Uterus (tissue), 4 donors: ENCODE data around the gene MS4A4A. TPM values are rescaled to one million over a fixed set of nuclear protein-coding genes. Genes with fewer than 3 reads are reported as not detected.

Experiments
- DNase-seq, 2 donors: peaks; one replicate each; pipeline ENCODE4 v3.0.0-alpha.2; 2019 to 2020
- H3K27ac ChIP-seq, 2 donors: fragments of 200-600 bp; sonication (generic); 1 replicate in 1 of 2; 2 replicates in 1 of 2; pipeline ENCODE4 v1.5.1; 2016 to 2018
- H3K27me3 ChIP-seq, 2 donors: fragments of 200-600 bp; sonication (generic); one replicate each; pipeline ENCODE4 v1.5.1; 2018 to 2019; ENCODE audit warnings: control low read depth in 1 of 2
- H3K36me3 ChIP-seq, 2 donors: fragments of 200-600 bp; sonication (generic); one replicate each; pipeline ENCODE4 v1.5.1; 2019; ENCODE audit warnings: control low read depth in 1 of 2
- H3K4me1 ChIP-seq, 2 donors: fragments of 200-600 bp; sonication (generic); one replicate each; pipeline ENCODE4 v1.5.1; 2018 to 2019; ENCODE audit warnings: control low read depth in 1 of 2
- H3K4me3 ChIP-seq, 2 donors: fragments of 200-600 bp; sonication (generic); 1 replicate in 1 of 2; 2 replicates in 1 of 2; pipeline ENCODE4 v1.5.1; 2018 to 2019; ENCODE audit warnings: mild to moderate bottlenecking in 1 of 2
- H3K9me3 ChIP-seq, 2 donors: fragments of 200-600 bp; sonication (generic); one replicate each; pipeline ENCODE4 v1.5.1; 2019; ENCODE audit warnings: control low read depth in 1 of 2
- CTCF ChIP-seq, 4 experiments: fragments of 200-600 bp in 2 of 4; fragments of 450-650 bp in 2 of 4; sonication (generic) in 2 of 4; IDR thresholded peaks; one replicate each; pipeline ENCODE4 v1.5.1; 2016 to 2019; ENCODE audit warnings: antibody characterized with exemption in 4 of 4, mild to moderate bottlenecking in 2 of 4, moderate library complexity in 1 of 4
- POLR2A ChIP-seq, 2 donors: fragments of 450-650 bp; IDR thresholded peaks; one replicate each; pipeline ENCODE4 v1.6.1; 2016; ENCODE audit warnings: antibody characterized with exemption in 2 of 2, mild to moderate bottlenecking in 1 of 2, moderate library complexity in 1 of 2
- intact Hi-C: fragments of 100-400 bp; cut with DNase I; formaldehyde crosslinking; loops from one replicate; pipeline ENCODE4 v1.15.1; 2023; ENCODE audit warnings: low total_unique reads
- total RNA-seq, 4 donors: library from RNA; depleted of rRNA in 3 of 4; stranded (reverse); fragments of >200 nt in 3 of 4; gene quantifications; one replicate each; pipeline versions ENCODE4 v1.1.0 to v1.2.4, GENCODE V29; 2014 to 2023
- donor health status: DM: yes; HTN: yes; CAD: no.

MS4A4A gene
- 10 to 100 TPM in 3 of 4 donors, 1 to 10 TPM in 1; 2.6 to 29.1 (median 14.3) TPM for total RNA-seq

- no peak within 1 kb of the TSS for H3K27ac ChIP-seq
- TF ChIP-seq POLR2A (IDR thresholded peaks at IDR 0.05), result no peak
- TF ChIP-seq CTCF (IDR thresholded peaks at IDR 0.05), result no peak
- intact Hi-C loops, result no loop called here
- DNase-seq, result no peak
- no peak within 1 kb of the TSS for H3K4me3 ChIP-seq
- no peaks in the 10 kb centered on the region for H3K9me3 ChIP-seq
- H3K27me3 ChIP-seq, result no peaks in the 10 kb centered on the region
- H3K4me1 ChIP-seq, result no peaks in the 10 kb centered on the region
- no peaks in the 10 kb centered on the region for H3K36me3 ChIP-seq
Measured at GRCh38 chr11:60280412-60280811, at the start of gene MS4A4A. Gene MS4A4A (plus strand): TSS chr11:60280666. CDS start chr11:60280676, 10 bp downstream.

GRCh38 chr11:60230681-60231080 lies 49.8 kb upstream of the MS4A4A start:
- TF ChIP-seq CTCF (IDR thresholded peaks at IDR 0.05), result no peak
- no peak for TF ChIP-seq POLR2A (IDR thresholded peaks at IDR 0.05)
- H3K27ac ChIP-seq, result no peak overlapping the region
- no peaks in the 10 kb centered on the region for H3K9me3 ChIP-seq
- DNase-seq, result no peak
- no peaks in the 10 kb centered on the region for H3K36me3 ChIP-seq
- H3K27me3 ChIP-seq, result no peaks in the 10 kb centered on the region
- H3K4me1 ChIP-seq, result no peaks in the 10 kb centered on the region
- no peak overlapping the region for H3K4me3 ChIP-seq
- intact Hi-C loops, result no loop called here

- no peaks in the 10 kb centered on the region for H3K4me1 ChIP-seq
- TF ChIP-seq CTCF (IDR thresholded peaks at IDR 0.05), result no peak
- TF ChIP-seq POLR2A (IDR thresholded peaks at IDR 0.05), result no peak
- H3K9me3 ChIP-seq, result no peaks in the 10 kb centered on the region
- intact Hi-C loops, result no loop called here
- H3K27me3 ChIP-seq, result peaks cover 0 to 5% of the 10 kb centered on the region in 2 donors
- H3K4me3 ChIP-seq, result no peak overlapping the region
- H3K36me3 ChIP-seq, result no peaks in the 10 kb centered on the region
- DNase-seq, result no peak
- no peak overlapping the region for H3K27ac ChIP-seq
Measured at GRCh38 chr11:60235321-60235720, 45.1 kb upstream of the MS4A4A start.

- intact Hi-C loops, result no loop called here
- H3K36me3 ChIP-seq, result no peaks in the 10 kb centered on the region
- no peak for TF ChIP-seq POLR2A (IDR thresholded peaks at IDR 0.05)
- TF ChIP-seq CTCF (IDR thresholded peaks at IDR 0.05), result no peak
- H3K4me3 ChIP-seq, result no peak overlapping the region
- no peak for DNase-seq
- H3K27me3 ChIP-seq, result peaks cover 0 to 5% of the 10 kb centered on the region in 2 donors
- no peak overlapping the region for H3K27ac ChIP-seq
- H3K4me1 ChIP-seq, result no peaks in the 10 kb centered on the region
- H3K9me3 ChIP-seq, result no peaks in the 10 kb centered on the region
Measured at GRCh38 chr11:60240662-60241061, 39.8 kb upstream of the MS4A4A start.

- Histone ChIP-seq H3K4me3 (no peak overlapping the region), H3K9me3 (no peaks in the 10 kb centered on the region), H3K36me3 (no peaks in the 10 kb centered on the region), H3K4me1 (no peaks in the 10 kb centered on the region), H3K27me3 (peaks cover 0 to 5% of the 10 kb centered on the region in 2 donors), H3K27ac (no peak overlapping the region)
- intact Hi-C loops, result no loop called here
- DNase-seq, result no peak
- TF ChIP-seq CTCF (IDR thresholded peaks at IDR 0.05) (no peak), POLR2A (IDR thresholded peaks at IDR 0.05) (no peak)
Measured at GRCh38 chr11:60241786-60242185, 38.7 kb upstream of the MS4A4A start.
